Lower leg skin (tissue), 4 donors: ENCODE measurements around the gene OFD1. TPM values are rescaled to one million over a fixed set of nuclear protein-coding genes. Genes with fewer than 3 reads are reported as not detected.

ENCODE experiments used
- DNase-seq, 2 donors: peaks; one replicate each; pipeline ENCODE4 v3.0.0-alpha.2; 2019; ENCODE audit warnings: low spot score in 2 of 2
- H3K4me3 ChIP-seq: fragments of 200-600 bp; sonication (generic); 2 replicates; pipeline ENCODE4 v1.5.1; 2017; ENCODE audit warnings: mild to moderate bottlenecking, low read depth; ENCODE audit not compliant: poor library complexity, severe bottlenecking
- POLR2A ChIP-seq, 2 donors: fragments of 450-650 bp; IDR thresholded peaks; one replicate each; pipeline ENCODE4 v1.6.1; 2016 to 2017; ENCODE audit warnings: antibody characterized with exemption in 2 of 2, mild to moderate bottlenecking in 1 of 2, moderate library complexity in 1 of 2
- WGBS, 2 donors: methylation state at CpG; one replicate each; pipeline ENCODE4 v1.1.5; 2018; 5-methylcytosine and 5-hydroxymethylcytosine counted together
- intact Hi-C: fragments of 100-400 bp; cut with DNase I; formaldehyde crosslinking; loops from one replicate; pipeline ENCODE4 v1.15.0; 2023; ENCODE audit warnings: low total_unique reads
- total RNA-seq, 4 donors: library from RNA; depleted of rRNA; stranded (reverse); fragments of >200 nt; gene quantifications; one replicate each; pipeline ENCODE4 v1.1.0, GENCODE V29; 2016
- TF ChIP-seq, protein P1 (sequence below), 3 donors: fragments of 450-650 bp; IDR thresholded peaks; one replicate each; pipeline ENCODE4 v1.5.1; 2016; ENCODE audit warnings: antibody characterized with exemption in 3 of 3, mild to moderate bottlenecking in 3 of 3, moderate library complexity in 2 of 3

The OFD1 gene
- total RNA-seq, 4 donors from 2014 or later: 20.0 to 69.6 (median 27.5) TPM

GRCh38 chrX:13733506-13733905 is 1.0 kb upstream of the OFD1 start:
- intact Hi-C loops: loop anchor here (10.0 kb wide), 1 partner anchor 69 kb away; no protein-coding TSS in a partner anchor

GRCh38 chrX:13741695-13742094 is 7.1 kb downstream of the OFD1 start:
- intact Hi-C loops: no loop called here
- H3K4me3 ChIP-seq: no peak overlapping the region
- no peak for TF ChIP-seq POLR2A (IDR thresholded peaks at IDR 0.05)
- TF ChIP-seq, protein P1, sequence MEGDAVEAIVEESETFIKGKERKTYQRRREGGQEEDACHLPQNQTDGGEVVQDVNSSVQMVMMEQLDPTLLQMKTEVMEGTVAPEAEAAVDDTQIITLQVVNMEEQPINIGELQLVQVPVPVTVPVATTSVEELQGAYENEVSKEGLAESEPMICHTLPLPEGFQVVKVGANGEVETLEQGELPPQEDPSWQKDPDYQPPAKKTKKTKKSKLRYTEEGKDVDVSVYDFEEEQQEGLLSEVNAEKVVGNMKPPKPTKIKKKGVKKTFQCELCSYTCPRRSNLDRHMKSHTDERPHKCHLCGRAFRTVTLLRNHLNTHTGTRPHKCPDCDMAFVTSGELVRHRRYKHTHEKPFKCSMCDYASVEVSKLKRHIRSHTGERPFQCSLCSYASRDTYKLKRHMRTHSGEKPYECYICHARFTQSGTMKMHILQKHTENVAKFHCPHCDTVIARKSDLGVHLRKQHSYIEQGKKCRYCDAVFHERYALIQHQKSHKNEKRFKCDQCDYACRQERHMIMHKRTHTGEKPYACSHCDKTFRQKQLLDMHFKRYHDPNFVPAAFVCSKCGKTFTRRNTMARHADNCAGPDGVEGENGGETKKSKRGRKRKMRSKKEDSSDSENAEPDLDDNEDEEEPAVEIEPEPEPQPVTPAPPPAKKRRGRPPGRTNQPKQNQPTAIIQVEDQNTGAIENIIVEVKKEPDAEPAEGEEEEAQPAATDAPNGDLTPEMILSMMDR (IDR thresholded peaks at IDR 0.05): no peak
- DNase-seq: no peak
- WGBS, 2 donors: 84% methylated on average over 6 of the region's 6 CpGs

More at GRCh38 chrX:13733506-13733905, 1.0 kb upstream of the OFD1 start:
- 14 to 42% methylated on average over 4 of the region's 4 CpGs for WGBS, 2 donors
- TF ChIP-seq, protein P1 (IDR thresholded peaks at IDR 0.05): no peak
- no peak for TF ChIP-seq POLR2A (IDR thresholded peaks at IDR 0.05)
- DNase-seq: no peak
- no peak overlapping the region for H3K4me3 ChIP-seq

DNA sequence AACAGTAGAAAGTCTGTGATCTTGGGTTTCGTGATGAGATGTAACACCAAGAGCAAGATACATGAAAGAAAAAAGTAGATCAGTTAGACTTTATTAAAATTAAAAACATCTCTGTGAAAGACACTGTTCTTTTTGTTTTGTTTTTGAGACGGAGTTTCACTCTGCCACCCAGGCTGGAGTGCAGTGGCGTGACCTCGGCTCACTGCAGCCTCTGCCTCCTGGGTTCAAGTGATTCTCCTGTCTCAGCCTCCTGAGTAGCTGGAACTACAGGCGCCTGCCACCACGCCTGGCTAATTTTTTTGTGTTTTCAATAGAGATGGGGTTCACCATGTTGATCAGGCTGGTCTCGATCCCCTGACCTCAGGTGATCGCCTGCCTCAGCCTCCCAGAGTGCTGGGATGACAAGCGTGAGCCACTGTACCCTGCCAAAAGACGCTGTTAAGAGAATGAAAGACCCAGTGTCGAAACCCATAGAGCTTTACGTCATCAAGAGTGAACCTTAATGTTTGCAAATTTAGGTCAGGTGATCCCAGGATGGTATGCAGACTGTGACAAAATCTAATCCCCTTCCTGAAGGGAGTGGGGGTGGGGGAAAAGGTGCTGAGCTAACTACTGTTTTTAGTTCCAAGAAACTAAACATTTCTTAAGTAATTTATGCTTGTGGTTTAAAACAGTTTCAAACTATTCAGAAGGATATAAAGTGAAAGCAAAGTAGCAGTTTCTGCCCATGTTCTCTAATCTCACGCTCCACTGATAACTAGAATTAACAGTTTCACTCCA is 8.0 kb downstream of the OFD1 start:
- intact Hi-C loops: no loop called here
- no peak for TF ChIP-seq POLR2A (IDR thresholded peaks at IDR 0.05)
- TF ChIP-seq, protein P1 (IDR thresholded peaks at IDR 0.05): no peak
- no peak for DNase-seq
- 83 to 87% methylated on average over 13 of the region's 13 CpGs for WGBS, 2 donors
- no peak overlapping the region for H3K4me3 ChIP-seq

- no peak for DNase-seq
- no peak for TF ChIP-seq POLR2A (IDR thresholded peaks at IDR 0.05)
- TF ChIP-seq, protein P1 (IDR thresholded peaks at IDR 0.05): no peak
- WGBS, 2 donors: 7 to 73% methylated on average over 2 of the region's 2 CpGs
- intact Hi-C loops: loop anchor here (5.0 kb wide), 1 partner anchor 284 kb away; no protein-coding TSS in a partner anchor
- no peak overlapping the region for H3K4me3 ChIP-seq
Observed at GRCh38 chrX:13747836-13748235, 13.3 kb downstream of the OFD1 start.

DNA sequence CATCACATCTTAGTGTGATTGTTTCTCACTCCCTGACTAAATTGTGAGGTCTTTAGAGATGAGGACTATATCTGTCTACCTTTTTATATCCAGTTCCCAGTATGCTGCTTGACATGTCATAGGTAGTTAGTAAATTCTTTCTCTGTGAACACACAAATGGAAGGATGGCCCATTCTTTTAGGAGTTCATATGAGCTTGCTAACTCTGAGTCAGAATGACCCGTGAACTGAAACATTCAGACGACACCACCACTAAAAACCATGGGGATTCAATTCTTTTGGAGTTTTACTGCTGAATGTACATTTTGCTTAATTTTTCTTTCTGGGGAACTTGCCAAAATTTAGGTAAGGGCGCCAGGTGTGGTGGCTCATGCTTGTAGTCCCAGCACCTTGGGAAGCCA is 13.9 kb downstream of the OFD1 start:
- TF ChIP-seq, protein P1 (IDR thresholded peaks at IDR 0.05): no peak
- TF ChIP-seq POLR2A (IDR thresholded peaks at IDR 0.05): no peak
- WGBS, 2 donors: 85 to 95% methylated on average over 3 of the region's 3 CpGs
- H3K4me3 ChIP-seq: no peak overlapping the region
- DNase-seq: no peak
- intact Hi-C loops: loop anchor here (5.0 kb wide), 1 partner anchor 284 kb away; no protein-coding TSS in a partner anchor
